ENCODE results near the gene GP2. TPM values are rescaled to one million over a fixed set of nuclear protein-coding genes. Genes with fewer than 3 reads are reported as not detected.

The GP2 gene
- total and polyA plus RNA-seq, 2 of the 4 experiments (the other 2 are of a cell fraction) = not detected

GRCh38 chr16:20332411-20332810 lies 5.1 kb upstream of the GP2 start:
- Histone ChIP-seq H3K4ac (ENCODE audit: low read depth, low read length) (no peak overlapping the region), H3K4me1 (ENCODE audit: control insufficient read depth, insufficient read depth, low read length) (no peaks in the 10 kb centered on the region), H2AK5ac (ENCODE audit: low read depth, low read length) (no peak overlapping the region), H3K27ac (ENCODE audit: insufficient read depth, low read length) (no peak overlapping the region), H2AFZ (replicated peaks; ENCODE audit: low read length, poor library complexity) (no peak overlapping the region), H3K27me3 (ENCODE audit: control insufficient read depth, insufficient read depth, low read length) (no peaks in the 10 kb centered on the region), H3K36me3 (ENCODE audit: control insufficient read depth, insufficient read depth, low read length) (no peaks in the 10 kb centered on the region), H3K18ac (ENCODE audit: low read depth, low read length) (no peak overlapping the region), H2BK120ac (ENCODE audit: low read depth, low read length) (no peak overlapping the region), H4K91ac (ENCODE audit: insufficient read depth, low read depth, low read length) (no peak overlapping the region), H4K20me1 (ENCODE audit: insufficient read depth, low read length) (no peaks in the 10 kb centered on the region), H3K9me3 (ENCODE audit: control insufficient read depth, insufficient read depth, low read length) (peaks cover 20% of the 10 kb centered on the region), H2BK20ac (ENCODE audit: low read depth, low read length) (no peak overlapping the region), H2BK15ac (ENCODE audit: low read depth, low read length) (no peak overlapping the region), H3K56ac (ENCODE audit: extremely low read depth, insufficient read depth, low read length) (no peak overlapping the region), H3K14ac (replicated peaks; ENCODE audit: low read depth, low read length) (no peak overlapping the region), H3K4me2 (ENCODE audit: low read depth, low read length) (no peak overlapping the region), H3K79me1 (ENCODE audit: low read depth in 1 of 2, low read length in 2 of 2) (no peaks in the 10 kb centered on the region), H4K8ac (ENCODE audit: low read depth in 2 of 2, low read length in 2 of 2) (no peak overlapping the region), H3K4me3 (ENCODE audit: insufficient read depth, low read depth, low read length) (no peak overlapping the region), H3K9me1 (ENCODE audit: insufficient read depth, low read length) (no peaks in the 10 kb centered on the region), H3K23ac (ENCODE audit: low read depth, low read length) (no peak overlapping the region), H4K5ac (ENCODE audit: low read depth, low read length) (no peak overlapping the region), H2AK9ac (replicated peaks; ENCODE audit: low read depth, low read length, poor library complexity) (no peak overlapping the region), H3K9ac (ENCODE audit: low read depth, low read length) (no peak overlapping the region), H2BK5ac (ENCODE audit: low read depth, low read length, poor library complexity, severe bottlenecking) (no peak overlapping the region)
- ChIA-PET POLR2A (ENCODE audit: unreplicated experiment) (interaction anchor here (0.6 kb wide), 1 partner anchor 255 kb away, joined by 3 read pairs; no protein-coding TSS in a partner anchor), CTCF (no interaction called here)
- intact Hi-C loops (cut with micrococcal nuclease) = no loop called here
- no CpG with 5 or more reads among the region's 8 CpGs for WGBS, 2 experiments (ENCODE audit: extremely low coverage in 2 of 2, insufficient read length in 1 of 2)
- dilution Hi-C loops (cut with HindIII; ENCODE audit: low sequenced_read_pairs, unreplicated experiment) = no loop called here
- DNase-seq (no peak), ATAC-seq (ENCODE audit: low read depth) (no peak)
- TF ChIP-seq MAZ (IDR thresholded peaks at IDR 0.05; ENCODE audit: borderline replicate concordance, low read depth, low read length) (no peak), POLR2A (IDR thresholded peaks at IDR 0.05; ENCODE audit: low read depth, low read length) (no peak), RCOR1 (IDR thresholded peaks at IDR 0.05; ENCODE audit: insufficient replicate concordance, low read length) (no peak), CTCF (conservative IDR thresholded peaks at IDR 0.05; ENCODE audit: low read depth, low read length) (no peak), SMC3 (IDR thresholded peaks at IDR 0.05; ENCODE audit: low read depth, low read length) (no peak), USF2 (IDR thresholded peaks at IDR 0.05; ENCODE audit: low read depth, low read length) (no peak), CEBPB (IDR thresholded peaks at IDR 0.05; ENCODE audit: low read depth, low read length) (no peak), RAD21 (IDR thresholded peaks at IDR 0.05; ENCODE audit: low read length) (no peak), MXI1 (IDR thresholded peaks at IDR 0.05; ENCODE audit: borderline replicate concordance, low read depth, low read length) (no peak)
- in situ Hi-C loops (cut with MboI; ENCODE audit: low sequenced_read_pairs) = loop anchor here (25.0 kb wide), 1 partner anchor 170 kb away; no protein-coding TSS in a partner anchor
- no TSS peak for BruUV-seq (replicated peaks)
